K562 (cell line): Measurements from ENCODE around the gene EXOSC1. TPM values are rescaled to one million over a fixed set of nuclear protein-coding genes. Genes with fewer than 3 reads are reported as not detected.

ENCODE experiments used
- ATAC-seq: fragments of 200-7000 bp; cut with Tn5 transposase; 3 replicates; pipeline ENCODE4 v1.9.1; 2020; ENCODE audit warnings: moderate library complexity
- BruUV-seq: library from RNA; stranded (reverse); fragments of 400-500 nt; replicated peaks from 2 replicates; lab custom pipeline; 2021; lab: Mats Ljungman, UMichigan
- CTCF ChIA-PET: fragments of 300-600 bp; formaldehyde crosslinking; extraction: SDS; loops from one replicate; lab custom pipeline; 2021; ENCODE audit warnings: low intra/inter-chr PET ratio; lab: Yijun Ruan, JAX
- POLR2A ChIA-PET: fragments of 300-600, 350-650 bp; sonication (Branson Sonifier 250); formaldehyde crosslinking; extraction: SDS; loops from one replicate; lab custom pipeline; 2021; ENCODE audit warnings: antibody characterized with exemption, inconsistent platforms; lab: Yijun Ruan, JAX
- DNase-seq, 4 experiments: peaks; one replicate each; pipeline versions ENCODE4 v3.0.0 to v3.0.0-alpha.2; 2011 to 2018; ENCODE audit warnings: low spot score in 3 of 4, mixed read lengths in 3 of 4; ENCODE audit errors: extremely low read depth in 1 of 4
- FAIRE-seq: peaks from 2 replicates; lab custom pipeline; 2011; peaks lifted over from hg19 to GRCh38; lab: Jason Lieb, UNC
- H2AFZ ChIP-seq: 2 replicates; pipeline ENCODE4 v1.6.0; 2011; ENCODE audit warnings: low read depth, low read length, control low read depth, inconsistent platforms
- H3K27ac ChIP-seq: fragments of 200-600 bp; 3 replicates; pipeline ENCODE4 v1.8.0; 2011; ENCODE audit warnings: low read depth, mild to moderate bottlenecking, control low read depth, inconsistent platforms, low read length, moderate library complexity, mixed read lengths; ENCODE audit errors: extremely low read depth
- H3K27me3 ChIP-seq, 2 experiments: fragments of 300-600 bp in 1 of 2; 2 replicates in 1 of 2; 3 replicates in 1 of 2; pipeline versions ENCODE4 v1.6.0 to v1.8.0; 2011; ENCODE audit warnings: inconsistent platforms in 2 of 2, low read length in 2 of 2, mild to moderate bottlenecking in 1 of 2, mixed read lengths in 1 of 2, moderate library complexity in 1 of 2; ENCODE audit not compliant: control insufficient read depth in 2 of 2, insufficient read depth in 2 of 2
- H3K36me3 ChIP-seq: fragments of 300-600 bp; 3 replicates; pipeline ENCODE4 v1.8.0; 2011; ENCODE audit warnings: mild to moderate bottlenecking, low read length, inconsistent platforms; ENCODE audit not compliant: control insufficient read depth, insufficient read depth
- H3K4me1 ChIP-seq, 2 experiments: fragments of 200-600 bp in 1 of 2; replicated peaks in 1 of 2; 2 replicates in 1 of 2; 3 replicates in 1 of 2; pipeline versions ENCODE4 v1.5.1 to v1.8.0; 2011; ENCODE audit warnings: inconsistent platforms in 2 of 2, low read length in 2 of 2, mild to moderate bottlenecking in 1 of 2, mixed read lengths in 1 of 2, moderate library complexity in 1 of 2; ENCODE audit not compliant: control insufficient read depth in 2 of 2, insufficient read depth in 2 of 2
- H3K4me2 ChIP-seq: 2 replicates; pipeline ENCODE4 v1.6.1; 2011; ENCODE audit warnings: low read length, control low read depth, inconsistent platforms, mixed read lengths; ENCODE audit not compliant: insufficient read depth
- H3K4me3 ChIP-seq: fragments of 200-600 bp; sonication (generic), shearing (Covaris generic); 2 replicates; pipeline ENCODE4 v1.5.1; 2016; ENCODE audit warnings: control low read depth, inconsistent platforms
- H3K79me2 ChIP-seq: fragments of 200-600 bp; 3 replicates; pipeline ENCODE4 v1.8.0; 2011; ENCODE audit warnings: low read length, inconsistent platforms; ENCODE audit not compliant: control insufficient read depth, insufficient read depth
- H3K9ac ChIP-seq, 2 experiments: 2 replicates each; pipeline versions ENCODE4 v1.6.0 to v1.6.1; 2011; ENCODE audit warnings: low read depth in 2 of 2, low read length in 2 of 2, control low read depth in 1 of 2, inconsistent platforms in 1 of 2, mild to moderate bottlenecking in 1 of 2, mixed read lengths in 1 of 2; ENCODE audit not compliant: insufficient read depth in 1 of 2
- H3K9me1 ChIP-seq: one replicate; pipeline ENCODE4 v1.6.0; 2011; ENCODE audit warnings: inconsistent platforms, mild to moderate bottlenecking, low read length, moderate library complexity; ENCODE audit not compliant: control insufficient read depth, insufficient read depth
- H3K9me3 ChIP-seq: replicated peaks from 2 replicates; pipeline ENCODE4 v1.5.1; 2011; ENCODE audit warnings: low read depth, low read length, inconsistent platforms; ENCODE audit not compliant: control insufficient read depth, insufficient read depth
- H4K20me1 ChIP-seq: replicated peaks from 2 replicates; pipeline ENCODE4 v1.6.1; 2011; ENCODE audit warnings: low read length, inconsistent platforms, mixed read lengths; ENCODE audit not compliant: control insufficient read depth, insufficient read depth
- CTCF ChIP-seq, 3 experiments: IDR thresholded peaks in 2 of 3; conservative IDR thresholded peaks in 1 of 3; 2 replicates each; pipeline ENCODE4 v1.5.1; 2011 to 2012; ENCODE audit warnings: low read length in 3 of 3, mild to moderate bottlenecking in 3 of 3, control low read depth in 2 of 3, improper control_type of control experiment in 1 of 3, inconsistent platforms in 1 of 3, low read depth in 1 of 3, mixed read lengths in 1 of 3, moderate library complexity in 1 of 3; ENCODE audit not compliant: insufficient read depth in 2 of 3
- POLR2AphosphoS2 ChIP-seq: IDR thresholded peaks from 2 replicates; pipeline ENCODE4 v1.6.1; 2012; ENCODE audit warnings: low read length, improper control_type of control experiment
- ZNF318 ChIP-seq, 2 experiments: fragments of 450-650 bp; IDR thresholded peaks; 2 replicates each; pipeline ENCODE4 v1.6.1; 2016; ENCODE audit warnings: mild to moderate bottlenecking in 2 of 2, borderline replicate concordance in 1 of 2, low read depth in 1 of 2, moderate library complexity in 1 of 2
- in situ Hi-C: fragments of 300-500 bp; cut with MboI; formaldehyde crosslinking; loops from 4 replicates; pipeline ENCODE4 v1.15.0; 2018; ENCODE audit warnings: inconsistent platforms, mixed read lengths
- intact Hi-C: fragments of 100-400 bp; cut with micrococcal nuclease; formaldehyde crosslinking; loops from 2 replicates; pipeline ENCODE4 v1.14.2; 2022
- polyA plus RNA-seq, 8 experiments: library from polyadenylated mRNA; depleted of rRNA in 4 of 8; stranded (reverse) in 5 of 8; unstranded in 3 of 8; fragments of >200 nt; fragmentation: Nextera tagmentation in 2 of 8; fragmentation: Illumina TruSeq in 1 of 8; extraction: Ambion mirVana in 2 of 8; extraction: Trizol in 1 of 8; gene quantifications; 2 replicates each; pipeline versions ENCODE4 v1.2.1 to v1.2.3, GENCODE V29; 2011 to 2014; ENCODE audit warnings: inconsistent platforms in 1 of 8, missing spikeins in 1 of 8
- total RNA-seq, 7 experiments: library from RNA; depleted of rRNA in 6 of 7; stranded (reverse); fragments of >200 nt in 6 of 7; fragmentation: Illumina TruSeq in 2 of 7; extraction: Trizol in 2 of 7; gene quantifications; 2 replicates each; pipeline versions ENCODE4 v1.2.1 to v1.2.3, GENCODE V29; 2011 to 2021; ENCODE audit warnings: low replicate concordance in 1 of 7

EXOSC1 gene
- total and polyA plus RNA-seq, 9 of the 15 experiments (the other 6 are each of a cell fraction or from before 2014, with no cell fraction given) = 44.3 to 117 (median 67.0) TPM

- no peak for TF ChIP-seq ZNF318 (IDR thresholded peaks at IDR 0.05; ENCODE audit: borderline replicate concordance in 1 of 2, low read depth in 1 of 2)
Measured at GRCh38 chr10:97434557-97434956, 11.2 kb downstream of the EXOSC1 start (continued).

- Histone ChIP-seq H4K20me1 (0 out of 2 replicates have a peak, but pooled peaks cover 8% of the 10 kb centered on the region), H3K4me3 (no peak overlapping the region), H3K27ac (no peak overlapping the region), H2AFZ (no peak overlapping the region), H3K27me3 (no peaks in the 10 kb centered on the region), H3K9ac (no peak overlapping the region), H3K9me1 (no peaks in the 10 kb centered on the region), H3K4me1 (peaks cover 2 to 4% of the 10 kb centered on the region in 2 experiments; a peak in 2 of 5 replicates), H3K79me2 (peaks cover 16% of the 10 kb centered on the region), H3K9me3 (no peaks in the 10 kb centered on the region), H3K36me3 (peaks cover 70% of the 10 kb centered on the region), H3K4me2 (no peak overlapping the region)
- intact Hi-C loops (no loop called here), in situ Hi-C loops (no loop called here)
- ChIA-PET CTCF (no interaction called here), POLR2A (interaction anchor here (0.6 to 1.6 kb wide), 4 partner anchors 9 to 33 kb away, joined by 3 to 5 read pairs (median 3); partner anchors contain the start of gene RRP12)
- BruUV-seq = no TSS peak
- FAIRE-seq (no peak), DNase-seq (no peak), ATAC-seq (peak; percentile 68)
- TF ChIP-seq CTCF (IDR thresholded peaks at IDR 0.05 in 2 of 3, conservative IDR thresholded peaks at IDR 0.05 in 1 of 3; ENCODE audit: insufficient read depth in 2 of 3, low read depth in 1 of 3, low read length in 3 of 3) = 0 out of 6 replicates have a peak, but pooled peaks of 1 of the 3 experiments have one; percentile 7
- TF ChIP-seq POLR2AphosphoS2 = 0 out of 2 replicates have a peak, but pooled peaks have one; percentile 90
Measured at GRCh38 chr10:97434055-97434454, 11.8 kb downstream of the EXOSC1 start.
